T-helper 17 cell (primary cell): ENCODE results near the gene ITPR1. TPM values are rescaled to one million over a fixed set of nuclear protein-coding genes. Genes with fewer than 3 reads are reported as not detected.

Experiments used
- ATAC-seq: fragments of 150-1000 bp; cut with Tn5 transposase; 2 replicates; pipeline ENCODE4 v1.10.0; 2021; ENCODE audit warnings: mild to moderate bottlenecking, moderate library complexity
- DNase-seq, 3 donors: peaks; one replicate each; pipeline versions ENCODE4 v3.0.0 to v3.0.0-alpha.2; 2020 to 2021
- H3K9me3 ChIP-seq: one replicate; pipeline ENCODE4 v1.7.0; 2013; ENCODE audit warnings: low read length, mild to moderate bottlenecking; ENCODE audit not compliant: control insufficient read depth, poor library complexity, severe bottlenecking
- H3K27ac Mint-ChIP-seq: one replicate; pipeline ENCODE4 v1.8.0; 2022; ENCODE audit warnings: mild to moderate bottlenecking, moderate library complexity, mixed read lengths
- H3K27me3 Mint-ChIP-seq: one replicate; pipeline ENCODE4 v1.8.0; 2022; ENCODE audit warnings: mixed read lengths
- H3K36me3 Mint-ChIP-seq: one replicate; pipeline ENCODE4 v1.8.0; 2022; ENCODE audit warnings: low read depth, mixed read lengths
- H3K4me1 Mint-ChIP-seq: one replicate; pipeline ENCODE4 v1.8.0; 2022; ENCODE audit warnings: mild to moderate bottlenecking, mixed read lengths
- H3K4me3 Mint-ChIP-seq: one replicate; pipeline ENCODE4 v1.8.0; 2022; ENCODE audit warnings: mild to moderate bottlenecking, moderate library complexity, mixed read lengths
- total RNA-seq, 4 donors: library from RNA in 2 of 4; stranded (reverse) in 2 of 4; gene quantifications; one replicate each; pipeline ENCODE4 v1.2.3 and lab custom pipeline; 2022 to 2026

The ITPR1 gene
- total RNA-seq, 2 donors from 2014 or later: 92.0 to 102 TPM

GRCh38 chr3:4698125-4698821, 205.1 kb downstream of the ITPR1 start:
- Mint-ChIP-seq H3K4me3 (no peak overlapping the region), H3K4me1 (no peaks in the 10 kb centered on the region), H3K27me3 (no peaks in the 10 kb centered on the region), H3K36me3 (peaks cover 10% of the 10 kb centered on the region), H3K27ac (no peak overlapping the region)
- H3K9me3 ChIP-seq: no peaks in the 10 kb centered on the region
- no peak for DNase-seq
- no peak for ATAC-seq

- Mint-ChIP-seq H3K4me1 (no peaks in the 10 kb centered on the region), H3K4me3 (no peak overlapping the region), H3K36me3 (peaks cover 18% of the 10 kb centered on the region), H3K27me3 (no peaks in the 10 kb centered on the region), H3K27ac (no peak overlapping the region)
- DNase-seq (no peak), ATAC-seq (no peak)
- no peaks in the 10 kb centered on the region for H3K9me3 ChIP-seq
Observed at GRCh38 chr3:4703054-4703480, 209.9 kb downstream of the ITPR1 start.

GRCh38 chr3:4704552-4704951, 211.4 kb downstream of the ITPR1 start:
- ATAC-seq: no peak
- H3K9me3 ChIP-seq: no peaks in the 10 kb centered on the region
- Mint-ChIP-seq H3K4me1 (no peaks in the 10 kb centered on the region), H3K4me3 (no peak overlapping the region), H3K27ac (no peak overlapping the region), H3K27me3 (no peaks in the 10 kb centered on the region), H3K36me3 (peaks cover 20% of the 10 kb centered on the region)
- no peak for DNase-seq

- Mint-ChIP-seq H3K36me3 (peaks cover 16% of the 10 kb centered on the region), H3K4me1 (peaks cover 2% of the 10 kb centered on the region), H3K4me3 (no peak overlapping the region), H3K27ac (no peak overlapping the region), H3K27me3 (no peaks in the 10 kb centered on the region)
- ATAC-seq: no peak
- DNase-seq: no peak
- no peaks in the 10 kb centered on the region for H3K9me3 ChIP-seq
Observed at GRCh38 chr3:4707324-4707723, 214.2 kb downstream of the ITPR1 start.

- H3K4me3 Mint-ChIP-seq: no peak overlapping the region
- peak overlapping the region; percentile 8 for H3K27ac Mint-ChIP-seq
- no peaks in the 10 kb centered on the region for H3K9me3 ChIP-seq
- H3K4me1 Mint-ChIP-seq: peaks cover 2% of the 10 kb centered on the region
- DNase-seq (no peak), ATAC-seq (no peak)
- peaks cover 16% of the 10 kb centered on the region for H3K36me3 Mint-ChIP-seq
- H3K27me3 Mint-ChIP-seq: no peaks in the 10 kb centered on the region
Observed at GRCh38 chr3:4708230-4708629, 215.1 kb downstream of the ITPR1 start.

GRCh38 chr3:4709341-4709740, 216.2 kb downstream of the ITPR1 start:
- H3K27ac Mint-ChIP-seq: no peak overlapping the region
- no peaks in the 10 kb centered on the region for H3K9me3 ChIP-seq
- ATAC-seq (no peak), DNase-seq (no peak)
- H3K36me3 Mint-ChIP-seq: peaks cover 10% of the 10 kb centered on the region
- peaks cover 2% of the 10 kb centered on the region for H3K4me1 Mint-ChIP-seq
- no peaks in the 10 kb centered on the region for H3K27me3 Mint-ChIP-seq
- H3K4me3 Mint-ChIP-seq: no peak overlapping the region

GRCh38 chr3:4710191-4710590, 217.0 kb downstream of the ITPR1 start:
- no peaks in the 10 kb centered on the region for H3K27me3 Mint-ChIP-seq
- no peak overlapping the region for H3K4me3 Mint-ChIP-seq
- H3K4me1 Mint-ChIP-seq: peaks cover 2% of the 10 kb centered on the region
- no peaks in the 10 kb centered on the region for H3K9me3 ChIP-seq
- no peak overlapping the region for H3K27ac Mint-ChIP-seq
- ATAC-seq (no peak), DNase-seq (no peak)
- H3K36me3 Mint-ChIP-seq: peaks cover 10% of the 10 kb centered on the region

GRCh38 chr3:4711680-4711992, 218.5 kb downstream of the ITPR1 start:
- no peak for DNase-seq
- no peaks in the 10 kb centered on the region for H3K9me3 ChIP-seq
- Mint-ChIP-seq H3K27me3 (no peaks in the 10 kb centered on the region), H3K4me1 (peaks cover 2% of the 10 kb centered on the region), H3K27ac (no peak overlapping the region), H3K36me3 (peaks cover 5% of the 10 kb centered on the region), H3K4me3 (no peak overlapping the region)
- ATAC-seq: no peak

GRCh38 chr3:4712109-4712508, 219.0 kb downstream of the ITPR1 start:
- Mint-ChIP-seq H3K4me3 (no peak overlapping the region), H3K27ac (no peak overlapping the region), H3K4me1 (peaks cover 2% of the 10 kb centered on the region), H3K27me3 (no peaks in the 10 kb centered on the region), H3K36me3 (peaks cover 5% of the 10 kb centered on the region)
- ATAC-seq (no peak), DNase-seq (no peak)
- H3K9me3 ChIP-seq: no peaks in the 10 kb centered on the region

GRCh38 chr3:4714045-4714444, 220.9 kb downstream of the ITPR1 start:
- H3K9me3 ChIP-seq: no peaks in the 10 kb centered on the region
- ATAC-seq (no peak), DNase-seq (no peak)
- peaks cover 7% of the 10 kb centered on the region for H3K36me3 Mint-ChIP-seq
- H3K27me3 Mint-ChIP-seq: no peaks in the 10 kb centered on the region
- peaks cover 2% of the 10 kb centered on the region for H3K4me1 Mint-ChIP-seq
- H3K27ac Mint-ChIP-seq: peak overlapping the region; percentile 37
- H3K4me3 Mint-ChIP-seq: no peak overlapping the region

GRCh38 chr3:4716266-4716665, 223.1 kb downstream of the ITPR1 start:
- H3K27me3 Mint-ChIP-seq: no peaks in the 10 kb centered on the region
- no peak for DNase-seq
- peaks cover 5% of the 10 kb centered on the region for H3K36me3 Mint-ChIP-seq
- no peaks in the 10 kb centered on the region for H3K9me3 ChIP-seq
- H3K27ac Mint-ChIP-seq: no peak overlapping the region
- peaks cover 10% of the 10 kb centered on the region for H3K4me1 Mint-ChIP-seq
- H3K4me3 Mint-ChIP-seq: no peak overlapping the region
- no peak for ATAC-seq

GRCh38 chr3:4716706-4717362, 223.7 kb downstream of the ITPR1 start:
- peak overlapping the region; percentile 47 for H3K27ac Mint-ChIP-seq
- H3K27me3 Mint-ChIP-seq: no peaks in the 10 kb centered on the region
- H3K4me1 Mint-ChIP-seq: peaks cover 14% of the 10 kb centered on the region
- DNase-seq (no peak), ATAC-seq (no peak)
- no peak overlapping the region for H3K4me3 Mint-ChIP-seq
- H3K36me3 Mint-ChIP-seq: peaks cover 5% of the 10 kb centered on the region
- no peaks in the 10 kb centered on the region for H3K9me3 ChIP-seq

- H3K27me3 Mint-ChIP-seq: no peaks in the 10 kb centered on the region
- no peak for ATAC-seq
- H3K4me1 Mint-ChIP-seq: peaks cover 19% of the 10 kb centered on the region
- H3K36me3 Mint-ChIP-seq: peaks cover 5% of the 10 kb centered on the region
- no peak overlapping the region for H3K4me3 Mint-ChIP-seq
- peak overlapping the region; percentile 47 for H3K27ac Mint-ChIP-seq
- no peak for DNase-seq
- H3K9me3 ChIP-seq: no peaks in the 10 kb centered on the region
Observed at GRCh38 chr3:4717363-4717740, 224.2 kb downstream of the ITPR1 start.

GRCh38 chr3:4718179-4718736, 225.1 kb downstream of the ITPR1 start:
- peaks cover 5% of the 10 kb centered on the region for H3K36me3 Mint-ChIP-seq
- H3K27ac Mint-ChIP-seq: peak overlapping the region; percentile 47
- ATAC-seq (no peak), DNase-seq (no peak)
- no peaks in the 10 kb centered on the region for H3K27me3 Mint-ChIP-seq
- no peak overlapping the region for H3K4me3 Mint-ChIP-seq
- peaks cover 19% of the 10 kb centered on the region for H3K4me1 Mint-ChIP-seq
- H3K9me3 ChIP-seq: no peaks in the 10 kb centered on the region
